Ecto neural progenitor cell (in vitro differentiated cells): ENCODE data around the gene MCM3AP.

Experiments used
- DNase-seq: peaks from one replicate; pipeline ENCODE4 v3.0.0-alpha.2; 2018; ENCODE audit warnings: low spot score

Gene MCM3AP

GRCh38 chr21:46285206-46285661 lies at the start of gene MCM3AP:
Gene MCM3AP, minus strand, starts transcription at chr21:46285611. Its CDS starts 325 bp downstream, at chr21:46285286.
- no peak for DNase-seq

GRCh38 chr21:46334351-46335140 lies 49.1 kb upstream of the MCM3AP start:
- DNase-seq: no peak

GRCh38 chr21:46329796-46330195 lies 44.4 kb upstream of the MCM3AP start:
- no peak for DNase-seq

- no peak for DNase-seq
Measured at GRCh38 chr21:46328151-46328550, 42.7 kb upstream of the MCM3AP start.

- no peak for DNase-seq
Measured at GRCh38 chr21:46327711-46328110, 42.3 kb upstream of the MCM3AP start.

- DNase-seq: no peak
Measured at GRCh38 chr21:46326110-46326703, 40.8 kb upstream of the MCM3AP start.

GRCh38 chr21:46325073-46325912 lies 39.9 kb upstream of the MCM3AP start:
- peak; percentile 77 for DNase-seq

GRCh38 chr21:46324390-46325072 lies 39.1 kb upstream of the MCM3AP start:
- DNase-seq: peak; percentile 94

- peak; percentile 99 for DNase-seq
Measured at GRCh38 chr21:46323710-46324389, 38.4 kb upstream of the MCM3AP start, which contains the start of the genes C21orf58 and PCNT. Gene C21orf58, minus strand, starts transcription at chr21:46323870. Its CDS starts 1,132 bp downstream, at chr21:46322738. Gene PCNT, plus strand, starts transcription at chr21:46324156. Its CDS starts 73 bp downstream, at chr21:46324229.

GRCh38 chr21:46323227-46323709 lies 37.9 kb upstream of the MCM3AP start:
- peak; percentile 58 for DNase-seq

GRCh38 chr21:46322351-46323226 lies 37.2 kb upstream of the MCM3AP start:
- no peak for DNase-seq

- no peak for DNase-seq
Measured at GRCh38 chr21:46320331-46320801, 35.0 kb upstream of the MCM3AP start.

GRCh38 chr21:46319186-46319585 lies 33.8 kb upstream of the MCM3AP start:
- no peak for DNase-seq

- no peak for DNase-seq
Measured at GRCh38 chr21:46318464-46318845, 33.0 kb upstream of the MCM3AP start.

- no peak for DNase-seq
Measured at GRCh38 chr21:46317710-46318463, 32.5 kb upstream of the MCM3AP start.

- no peak for DNase-seq
Measured at GRCh38 chr21:46316708-46317324, 31.4 kb upstream of the MCM3AP start.

- DNase-seq: no peak
Measured at GRCh38 chr21:46314441-46315020, 29.1 kb upstream of the MCM3AP start.

GRCh38 chr21:46312949-46313348 lies 27.5 kb upstream of the MCM3AP start:
- no peak for DNase-seq
